IPS DF 6.9 (cell line): ENCODE results near the gene ENTPD6.

Experiments used
- DNase-seq: peaks from one replicate; pipeline ENCODE4 v3.0.0-alpha.2; 2013; ENCODE audit warnings: low read depth, low spot score
- H3K27ac ChIP-seq: one replicate; pipeline ENCODE4 v1.5.1; 2013; ENCODE audit warnings: low read length, control low read depth
- H3K27me3 ChIP-seq: 2 replicates; pipeline ENCODE4 v1.6.1; 2013; ENCODE audit warnings: mild to moderate bottlenecking, low read length; ENCODE audit not compliant: control insufficient read depth, insufficient read depth
- H3K36me3 ChIP-seq: 2 replicates; pipeline ENCODE4 v1.6.1; 2013; ENCODE audit warnings: low read length; ENCODE audit not compliant: control insufficient read depth, insufficient read depth
- H3K4me1 ChIP-seq: 2 replicates; pipeline ENCODE4 v1.6.1; 2013; ENCODE audit warnings: low read length; ENCODE audit not compliant: control insufficient read depth, insufficient read depth
- H3K4me3 ChIP-seq: 2 replicates; pipeline ENCODE4 v1.5.1; 2013; ENCODE audit warnings: mild to moderate bottlenecking, low read length
- H3K9me3 ChIP-seq: 2 replicates; pipeline ENCODE4 v1.6.1; 2013; ENCODE audit warnings: low read length, inconsistent platforms; ENCODE audit not compliant: control insufficient read depth, insufficient read depth
- WGBS: extraction: QIAGEN DNeasy Blood & Tissue Kit; methylation state at CpG from one replicate; pipeline ENCODE4 v1.1.7; 2013; ENCODE audit warnings: mixed read lengths, missing lambda C conversion rate; ENCODE audit not compliant: insufficient read length, insufficient coverage; 5-methylcytosine and 5-hydroxymethylcytosine counted together

The ENTPD6 gene

GRCh38 chr20:25223765-25224720 lies 28.5 kb downstream of the ENTPD6 start:
- DNase-seq, result no peak
- Histone ChIP-seq H3K36me3 (no peaks in the 10 kb centered on the region; the same call in 1 of the 2 replicates), H3K4me3 (no peak overlapping the region), H3K9me3 (no peaks in the 10 kb centered on the region), H3K27ac (no peak overlapping the region), H3K4me1 (peaks cover 3% of the 10 kb centered on the region; the same call in 1 of the 2 replicates), H3K27me3 (no peaks in the 10 kb centered on the region)
- no CpG with 5 or more reads among the region's 24 CpGs for WGBS

- Histone ChIP-seq H3K27me3 (no peaks in the 10 kb centered on the region), H3K27ac (no peak overlapping the region), H3K36me3 (no peaks in the 10 kb centered on the region; the same call in 1 of the 2 replicates), H3K4me3 (no peak overlapping the region), H3K4me1 (peaks cover 3% of the 10 kb centered on the region; the same call in 1 of the 2 replicates), H3K9me3 (no peaks in the 10 kb centered on the region)
- no CpG with 5 or more reads among the region's 16 CpGs for WGBS
- DNase-seq, result no peak
These were observed 29.4 kb downstream of the ENTPD6 start for GRCh38 chr20:25224941-25225340.

- H3K9me3 ChIP-seq, result no peaks in the 10 kb centered on the region
- no peaks in the 10 kb centered on the region; the same call in 1 of the 2 replicates for H3K36me3 ChIP-seq
- no peak for DNase-seq
- no peak overlapping the region for H3K4me3 ChIP-seq
- no peak overlapping the region for H3K27ac ChIP-seq
- no peaks in the 10 kb centered on the region for H3K27me3 ChIP-seq
- H3K4me1 ChIP-seq, result peaks cover 3% of the 10 kb centered on the region; the same call in 1 of the 2 replicates
- WGBS, result no CpG with 5 or more reads among the region's 16 CpGs
These were observed 30.3 kb downstream of the ENTPD6 start for GRCh38 chr20:25225642-25226432.

- no peak overlapping the region for H3K27ac ChIP-seq
These were observed 31.2 kb downstream of the ENTPD6 start for GRCh38 chr20:25226433-25227316.

GRCh38 chr20:25227317-25227831 lies 31.9 kb downstream of the ENTPD6 start:
- no CpG with 5 or more reads among the region's 12 CpGs for WGBS
- Histone ChIP-seq H3K27me3 (no peaks in the 10 kb centered on the region), H3K36me3 (no peaks in the 10 kb centered on the region; the same call in 1 of the 2 replicates), H3K4me3 (no peak overlapping the region), H3K9me3 (no peaks in the 10 kb centered on the region), H3K27ac (no peak overlapping the region), H3K4me1 (peaks cover 2% of the 10 kb centered on the region; the same call in 1 of the 2 replicates)
- DNase-seq, result no peak

More at GRCh38 chr20:25226433-25227316, 31.2 kb downstream of the ENTPD6 start:
- Histone ChIP-seq H3K36me3 (no peaks in the 10 kb centered on the region; the same call in 1 of the 2 replicates), H3K27me3 (no peaks in the 10 kb centered on the region), H3K9me3 (no peaks in the 10 kb centered on the region), H3K4me1 (peaks cover 3% of the 10 kb centered on the region; the same call in 1 of the 2 replicates), H3K4me3 (no peak overlapping the region)
- no CpG with 5 or more reads among the region's 28 CpGs for WGBS
- DNase-seq, result no peak

- DNase-seq, result no peak
These were observed 34.1 kb downstream of the ENTPD6 start for GRCh38 chr20:25229486-25230165.

GRCh38 chr20:25230166-25230831 lies 34.8 kb downstream of the ENTPD6 start:
- H3K4me3 ChIP-seq, result no peak overlapping the region
- no CpG with 5 or more reads among the region's 8 CpGs for WGBS
- H3K9me3 ChIP-seq, result no peaks in the 10 kb centered on the region
- H3K36me3 ChIP-seq, result no peaks in the 10 kb centered on the region; the same call in 1 of the 2 replicates
- no peaks in the 10 kb centered on the region for H3K4me1 ChIP-seq
- H3K27ac ChIP-seq, result no peak overlapping the region
- DNase-seq, result no peak
- H3K27me3 ChIP-seq, result no peaks in the 10 kb centered on the region

More at GRCh38 chr20:25229486-25230165, 34.1 kb downstream of the ENTPD6 start:
- no CpG with 5 or more reads among the region's 23 CpGs for WGBS
- H3K4me1 ChIP-seq, result no peaks in the 10 kb centered on the region
- H3K4me3 ChIP-seq, result no peak overlapping the region
- no peak overlapping the region for H3K27ac ChIP-seq
- no peaks in the 10 kb centered on the region for H3K9me3 ChIP-seq
- H3K36me3 ChIP-seq, result no peaks in the 10 kb centered on the region; the same call in 1 of the 2 replicates
- H3K27me3 ChIP-seq, result no peaks in the 10 kb centered on the region

- Histone ChIP-seq H3K36me3 (no peaks in the 10 kb centered on the region), H3K27ac (no peak overlapping the region), H3K27me3 (no peaks in the 10 kb centered on the region), H3K9me3 (no peaks in the 10 kb centered on the region), H3K4me1 (no peaks in the 10 kb centered on the region), H3K4me3 (no peak overlapping the region)
- DNase-seq, result no peak
- no CpG with 5 or more reads among the region's 10 CpGs for WGBS
These were observed 37.7 kb downstream of the ENTPD6 start for GRCh38 chr20:25233016-25233772.
